Fibroblast of peridontal ligament (primary cell): ENCODE results near the gene HSPB1.
A peak's percentile ranks its signal among the peaks of the same experiment; 100 is the strongest.
"Not testable (repeated sequence)": the region's sequence is repeated elsewhere in the genome, so short reads cannot be mapped to it uniquely, and the experiment has no call there.

ENCODE experiments used
- DNase-seq: peaks from one replicate; pipeline ENCODE4 v3.0.0-alpha.2; 2010; ENCODE audit errors: extremely low read depth

The HSPB1 gene

DNA sequence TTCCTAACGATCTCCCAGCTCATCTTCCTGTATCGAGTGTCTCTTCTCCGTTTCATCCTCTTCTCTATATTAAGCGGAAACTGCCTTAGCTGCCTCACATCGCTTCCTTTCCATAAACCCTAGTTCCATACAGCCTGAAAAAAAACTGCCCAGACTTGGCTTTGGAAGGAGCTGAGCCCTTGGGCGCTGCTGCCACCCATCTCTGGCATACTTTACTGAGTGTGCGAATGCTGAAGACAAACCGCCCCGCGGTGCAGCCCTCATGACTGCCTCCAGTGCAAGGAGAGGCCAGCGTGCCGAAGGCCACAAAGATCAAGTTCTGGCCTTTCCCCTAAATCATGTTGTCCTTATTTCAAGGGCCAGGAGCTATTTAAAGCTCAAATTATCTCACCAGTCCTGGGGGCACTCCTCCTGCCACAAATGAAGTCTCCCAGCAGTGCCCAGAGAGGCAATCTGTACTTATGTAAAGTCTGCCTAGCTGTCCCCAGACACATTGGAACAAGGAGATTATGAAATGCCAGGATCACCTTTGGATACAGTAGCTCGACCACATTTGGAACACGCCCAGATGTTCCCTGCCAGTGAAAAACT lies 31.1 kb downstream of the HSPB1 start:
- DNase-seq, result no peak

DNA sequence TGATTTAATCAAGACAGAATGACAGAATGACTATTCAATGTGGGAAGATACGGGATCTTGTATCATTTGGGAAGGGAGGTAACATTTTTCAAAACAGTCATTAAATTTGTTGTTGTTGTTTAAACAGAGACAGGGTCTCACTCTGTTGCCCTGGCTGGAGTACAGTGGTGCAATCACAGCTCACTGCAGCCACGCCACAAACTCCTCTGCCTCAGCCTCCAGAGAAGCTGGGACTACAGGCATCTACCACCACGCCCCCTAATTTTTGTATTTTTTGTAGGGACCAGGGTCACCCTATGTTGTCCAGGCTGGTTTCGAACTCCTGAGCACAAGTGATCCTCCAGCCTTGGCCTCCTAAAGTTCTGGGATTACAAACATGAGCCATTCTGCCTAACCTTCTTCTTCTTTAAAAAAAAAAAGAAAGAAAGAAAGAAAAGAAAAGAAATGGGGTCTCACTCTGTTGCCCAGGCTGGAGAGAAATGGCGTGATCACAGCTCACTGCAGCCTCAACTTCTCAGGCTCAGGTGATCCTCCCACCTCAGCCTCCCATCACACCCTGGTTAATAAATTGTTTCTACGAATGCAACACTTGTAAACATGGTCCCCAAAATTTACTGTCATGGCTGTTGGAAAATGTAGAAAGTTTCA lies 32.0 kb downstream of the HSPB1 start:
- no peak for DNase-seq

DNA sequence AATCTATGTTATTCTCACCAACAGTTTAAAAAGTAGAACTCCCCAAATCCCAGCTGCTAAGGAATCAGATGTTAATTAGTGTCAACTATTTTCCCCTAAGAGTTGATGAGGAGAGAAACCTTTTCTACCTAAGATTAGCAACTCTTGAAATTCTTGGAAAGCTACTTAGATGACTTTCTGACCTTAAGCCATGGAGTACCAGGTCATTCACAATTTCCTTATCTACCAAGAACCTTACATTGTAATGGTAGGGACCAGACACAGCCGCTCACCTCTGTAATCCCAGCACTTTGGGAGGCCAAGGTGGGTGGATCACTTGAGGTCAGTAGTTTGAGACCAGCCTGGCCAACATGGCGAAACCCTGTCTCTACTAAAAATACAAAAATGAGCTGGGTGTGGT lies 32.9 kb downstream of the HSPB1 start:
- DNase-seq, result not testable (repeated sequence)

DNA sequence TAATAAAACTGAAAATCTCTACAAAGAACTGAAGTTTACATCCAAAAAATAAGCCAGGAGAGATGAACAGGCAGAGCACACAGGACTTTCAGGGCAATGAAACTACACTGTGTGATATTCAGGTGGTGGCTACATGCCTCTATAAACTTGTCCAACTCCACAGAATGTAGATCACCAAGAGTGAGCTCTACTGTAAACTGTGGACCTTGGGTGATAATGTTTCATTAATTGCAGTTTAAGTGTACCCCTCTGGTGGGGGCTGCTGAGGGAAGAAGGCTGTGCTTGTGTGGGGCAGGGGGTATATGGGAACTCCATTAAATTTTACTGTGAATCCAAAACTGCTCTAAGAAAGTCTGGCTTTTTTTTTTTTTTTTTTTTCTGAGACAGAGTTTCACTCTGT lies 33.6 kb downstream of the HSPB1 start:
- DNase-seq, result no peak

DNA sequence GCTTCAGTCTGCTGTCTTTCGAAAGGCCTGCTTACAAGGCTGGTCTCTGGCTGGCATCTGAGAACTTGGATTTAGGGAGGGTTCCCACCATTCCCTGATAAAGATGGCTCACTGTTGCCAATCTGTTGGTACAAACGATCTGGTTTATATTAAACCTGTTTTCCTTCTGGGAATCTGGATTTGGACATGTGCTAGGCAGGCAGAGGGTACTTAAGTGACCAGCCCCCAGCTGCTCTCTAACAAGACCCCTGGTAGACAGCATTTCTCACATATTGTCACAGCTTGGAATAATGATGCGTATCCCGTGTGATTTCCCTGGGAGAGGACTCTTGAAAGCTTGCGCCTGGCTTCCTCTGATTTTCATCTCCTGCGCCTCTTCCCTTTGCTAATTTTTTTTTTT lies 34.7 kb downstream of the HSPB1 start:
- no peak for DNase-seq

DNA sequence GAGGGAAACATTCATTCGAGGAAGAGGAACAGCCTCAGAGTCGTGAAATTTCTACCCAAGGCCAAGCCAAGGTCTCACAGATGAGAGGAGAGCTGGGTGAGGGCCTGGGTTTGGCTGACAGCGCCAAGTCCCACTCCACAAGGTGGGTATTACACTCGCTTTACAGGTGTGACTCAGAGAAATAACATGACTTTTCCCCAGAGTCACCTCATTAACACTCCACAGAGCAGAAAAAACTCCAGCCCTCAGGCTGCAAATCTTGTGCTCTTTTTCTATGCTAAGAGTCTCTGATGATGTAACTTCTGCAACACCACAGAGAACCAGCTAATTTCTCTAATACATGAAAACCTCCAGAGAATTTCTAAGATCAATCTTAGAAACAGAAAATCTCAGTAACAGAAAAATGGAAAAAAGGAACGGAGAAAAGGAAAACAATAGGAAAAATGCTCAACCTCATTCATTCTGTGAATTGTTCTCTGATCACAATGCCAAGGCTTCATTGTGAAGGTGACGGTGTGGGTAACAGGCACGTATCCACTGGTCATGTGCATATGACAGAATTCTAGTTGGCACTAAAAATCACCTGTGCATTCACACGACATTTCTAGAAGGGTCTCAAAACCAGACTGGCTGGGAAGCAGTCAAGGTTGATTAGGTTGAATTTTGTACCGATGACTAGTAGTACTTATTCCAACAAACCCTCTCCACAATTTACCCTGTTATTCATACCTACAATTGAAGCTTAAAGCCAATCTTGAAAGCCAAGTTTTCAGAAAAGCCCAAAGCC lies 36.0 kb downstream of the HSPB1 start:
- DNase-seq, result no peak

DNA sequence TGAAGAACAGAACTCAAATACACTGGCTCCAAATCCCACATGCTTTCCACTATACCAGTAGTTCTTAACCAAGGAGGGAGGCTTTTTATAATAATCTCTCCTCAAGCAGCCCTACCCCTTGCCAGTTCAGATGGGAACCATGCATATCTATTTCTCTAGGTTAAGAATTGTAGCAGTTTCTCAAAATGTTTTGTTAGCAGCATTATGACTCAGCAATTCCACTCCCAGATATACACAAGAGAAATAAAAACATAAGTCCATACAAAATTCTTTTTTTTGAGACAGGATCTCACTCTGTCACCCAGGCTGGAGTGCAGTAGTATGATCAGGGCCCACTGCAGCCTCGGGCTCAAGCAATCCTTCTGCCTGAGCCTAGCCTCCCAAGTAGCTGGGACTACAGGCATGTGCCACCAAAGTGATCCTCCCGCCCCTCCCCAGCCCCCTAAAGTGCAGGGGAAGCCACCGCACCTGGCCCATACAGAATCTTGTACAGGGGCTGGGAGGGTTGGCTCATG lies 38.2 kb downstream of the HSPB1 start:
- DNase-seq, result peak; percentile 95

DNA sequence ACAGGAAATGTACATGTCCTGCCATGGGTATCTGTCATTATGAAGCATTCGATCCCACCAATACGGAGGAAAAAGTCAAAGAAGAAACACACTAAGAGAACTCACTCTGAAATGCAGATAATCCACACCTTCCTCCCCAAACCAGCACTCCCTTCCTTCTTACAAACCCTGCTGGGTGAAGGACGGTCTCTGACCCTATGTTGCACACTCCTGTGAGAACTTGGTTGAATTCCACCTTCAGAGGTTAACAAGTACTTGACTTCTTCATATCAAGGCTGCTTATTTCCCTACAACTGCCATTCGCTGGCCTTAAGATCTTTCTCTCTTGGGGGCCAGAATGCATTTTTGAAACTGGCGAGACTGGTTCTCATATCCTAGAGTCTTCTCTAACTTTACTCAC lies 39.7 kb downstream of the HSPB1 start:
- no peak for DNase-seq

DNA sequence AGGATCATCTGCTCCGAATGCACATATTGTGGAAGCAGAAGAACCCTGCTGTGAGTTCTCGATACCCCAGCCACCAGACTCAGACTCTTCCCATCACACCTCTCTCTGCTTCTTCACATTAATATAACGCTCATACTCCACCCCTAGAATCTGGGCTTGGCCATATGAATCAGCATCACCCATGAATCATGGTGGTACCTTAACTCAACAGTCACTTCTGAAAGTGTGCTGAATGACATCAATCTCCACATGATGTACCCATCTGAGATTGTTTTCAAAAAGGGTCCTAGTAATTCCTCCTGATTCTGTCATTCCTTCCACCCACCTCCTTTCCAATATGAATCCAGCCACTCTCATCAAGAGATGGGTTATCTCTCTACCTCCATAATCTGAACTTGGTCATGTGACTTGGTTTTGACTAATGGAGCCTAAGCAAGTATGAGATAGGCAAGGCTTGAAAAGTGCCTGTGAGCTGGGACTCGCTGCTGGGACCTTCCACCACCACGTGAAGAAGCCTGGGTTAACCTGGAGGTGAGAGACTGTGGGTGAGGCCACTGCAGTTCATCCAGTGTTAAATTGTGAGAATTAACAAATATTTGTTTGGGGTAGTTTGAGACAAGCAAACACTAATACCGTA lies 40.9 kb downstream of the HSPB1 start:
- DNase-seq, result no peak

DNA sequence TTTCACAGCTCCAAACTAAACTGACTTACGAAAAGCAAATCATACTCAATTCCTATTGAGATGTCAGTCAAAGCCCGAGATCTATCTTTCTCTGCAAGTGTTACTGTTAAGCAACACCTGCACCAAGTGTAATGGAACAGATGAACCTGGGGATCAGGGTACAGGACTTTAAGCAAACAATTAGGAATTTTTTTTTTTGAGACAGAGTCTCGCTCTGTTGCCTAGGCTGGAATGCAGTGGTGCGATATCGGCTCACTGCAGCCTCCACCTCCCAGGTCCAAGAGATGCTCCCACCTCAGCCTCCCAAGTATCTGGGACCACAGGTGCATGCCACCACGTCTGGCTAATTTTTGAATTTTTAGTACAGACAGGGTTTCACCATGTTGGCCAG lies 41.5 kb downstream of the HSPB1 start:
- no peak for DNase-seq

DNA sequence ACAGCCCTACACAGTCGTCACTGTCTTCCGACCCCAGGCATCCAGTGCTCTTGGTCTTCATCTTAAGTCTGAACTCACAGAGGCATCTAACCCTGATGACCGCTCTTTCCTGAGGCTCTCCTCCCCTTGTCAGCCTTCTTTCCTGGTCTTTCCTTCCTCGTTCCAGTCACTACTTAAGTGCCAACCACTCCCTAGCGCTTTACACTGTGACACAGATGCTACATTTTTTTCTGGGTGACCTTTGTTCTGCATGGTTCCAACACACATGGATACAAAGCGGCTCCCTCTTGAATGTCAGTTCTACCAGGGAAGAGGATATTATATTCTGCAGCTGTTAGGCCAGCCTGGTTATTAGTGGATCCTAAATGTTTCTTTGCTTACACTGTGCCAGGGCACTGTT lies 43.6 kb downstream of the HSPB1 start:
- no peak for DNase-seq

DNA sequence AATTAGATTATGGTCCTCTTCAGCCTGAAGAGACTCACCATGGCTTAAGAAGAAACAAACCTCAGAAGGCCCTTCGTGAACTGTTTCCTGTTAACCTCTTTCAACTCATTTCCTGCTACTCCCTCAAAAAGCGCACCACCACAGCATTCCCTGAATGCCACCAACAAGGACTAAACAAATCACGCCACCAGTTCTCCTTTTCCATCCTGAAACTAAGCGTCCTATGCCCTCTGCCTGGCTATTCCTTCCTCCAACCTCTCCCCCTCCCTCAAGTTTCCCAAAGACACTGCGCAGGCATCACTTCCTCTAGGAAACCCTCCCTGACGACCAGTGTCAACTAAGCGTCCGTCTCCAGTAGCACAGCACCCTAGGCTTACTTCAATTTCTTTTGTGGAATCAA lies 44.3 kb downstream of the HSPB1 start:
- DNase-seq, result no peak

DNA sequence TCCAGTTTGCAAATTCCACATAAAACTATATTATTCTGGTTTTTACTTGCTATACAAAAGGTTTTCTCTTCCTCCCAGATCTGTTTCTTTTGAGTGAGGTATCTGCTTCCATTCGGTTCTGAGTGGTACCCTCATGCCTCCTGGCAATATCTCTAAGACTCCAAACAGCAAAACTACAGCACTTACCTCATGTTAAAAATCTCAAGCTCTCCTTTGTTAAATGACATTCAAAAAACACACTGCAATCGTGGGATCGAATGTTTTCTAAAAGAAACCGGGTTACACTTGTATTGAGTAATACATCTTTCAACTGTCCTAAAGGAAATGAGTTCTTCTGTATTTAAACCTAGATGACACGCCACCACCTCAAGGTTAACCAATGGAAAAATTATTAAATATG lies 45.2 kb downstream of the HSPB1 start:
- no peak for DNase-seq

DNA sequence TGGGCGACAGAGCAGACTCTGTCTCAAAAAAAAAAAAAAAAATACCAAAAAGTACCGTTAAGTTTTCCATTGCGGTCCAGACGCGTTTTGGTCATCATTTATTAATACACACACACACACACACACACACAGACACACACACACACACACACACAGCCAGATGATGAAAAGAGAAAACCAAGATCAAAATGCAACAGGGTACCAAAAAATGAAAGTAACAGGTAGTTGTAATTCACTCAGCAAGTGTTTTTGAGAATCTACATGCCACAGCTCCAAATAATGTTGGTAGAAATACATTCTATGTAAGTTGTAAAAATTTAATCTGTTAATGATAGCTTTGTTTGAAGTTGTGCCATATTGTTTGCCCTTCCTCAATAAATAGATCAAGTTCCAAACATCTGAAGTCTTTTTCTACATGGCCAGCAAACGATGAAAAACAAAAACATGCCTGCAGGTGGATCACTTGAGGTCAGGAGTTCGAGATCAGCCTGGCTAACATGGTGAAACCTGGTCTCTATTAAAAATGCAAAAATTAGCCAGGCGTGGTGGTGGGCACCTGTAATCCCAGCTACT lies 46.9 kb downstream of the HSPB1 start:
- no peak for DNase-seq

DNA sequence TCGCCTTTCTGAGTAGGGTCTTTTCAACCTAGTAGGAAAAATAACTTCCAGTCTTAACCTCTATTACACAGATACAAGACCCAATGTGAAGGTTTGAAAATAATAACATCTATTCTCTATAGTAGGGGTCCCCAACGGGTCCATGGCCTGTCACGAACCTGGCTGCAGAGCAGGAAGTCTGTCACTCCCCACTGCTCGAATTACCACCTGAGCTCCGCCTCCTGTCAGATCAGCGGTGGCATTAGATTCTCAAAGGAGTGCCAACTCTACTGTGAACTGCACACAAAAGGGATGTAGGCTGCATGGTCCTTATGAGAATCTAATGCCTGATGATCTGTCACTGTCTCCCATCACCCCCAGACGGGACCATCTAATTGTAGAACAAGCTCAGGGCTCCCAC lies 48.9 kb downstream of the HSPB1 start:
- DNase-seq, result no peak

DNA sequence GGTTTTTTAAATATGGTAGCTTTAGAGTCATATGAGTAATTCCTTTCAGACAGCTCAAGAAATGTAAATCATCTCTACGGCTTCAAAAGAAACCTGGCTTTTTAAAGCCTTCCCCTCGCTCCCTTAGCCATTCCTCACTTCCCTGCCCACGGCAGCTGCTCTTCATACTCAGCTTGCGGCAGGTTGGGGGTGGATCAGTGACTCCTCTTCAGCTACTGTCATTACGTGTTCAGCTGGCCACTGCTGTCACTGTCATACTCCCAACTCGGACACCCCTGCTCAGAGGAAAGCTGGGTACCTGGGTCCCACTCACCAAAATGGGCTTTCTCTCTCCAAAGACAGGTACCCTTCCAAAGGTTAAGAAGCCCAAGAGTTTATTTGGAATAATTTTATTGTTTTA lies 49.7 kb downstream of the HSPB1 start:
- DNase-seq, result no peak

DNA sequence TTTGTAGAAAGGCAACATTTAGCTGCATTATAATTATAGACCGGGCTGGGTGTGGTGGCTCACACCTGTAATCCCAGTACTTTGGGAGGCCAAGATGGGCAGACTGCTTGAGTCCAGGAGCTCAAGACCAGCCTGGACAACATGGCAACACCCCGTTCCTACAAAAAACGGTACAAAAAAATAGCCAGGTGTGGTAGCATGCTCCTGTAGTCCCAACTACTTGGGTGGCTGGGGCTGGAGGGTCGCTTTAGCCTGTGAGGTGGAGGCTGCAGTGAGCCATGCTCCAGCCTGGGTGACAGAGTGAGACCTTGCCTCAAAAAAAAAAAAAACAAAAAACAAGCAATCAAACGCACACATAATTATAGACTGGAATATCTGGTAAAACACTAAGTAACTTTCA lies 51.3 kb downstream of the HSPB1 start:
- DNase-seq, result no peak
